HEK293 (cell line): ENCODE results near the gene ZNF181.

Experiments
- AEBP2 ChIP-seq: fragments of 450-650 bp; formaldehyde crosslinking; IDR thresholded peaks from 2 replicates; pipeline ENCODE4 v1.5.1; 2016; ENCODE audit warnings: missing biosample characterization, missing genetic modification characterization, borderline replicate concordance
- ATF2 ChIP-seq: fragments of 450-650 bp; formaldehyde crosslinking; IDR thresholded peaks from 2 replicates; pipeline ENCODE4 v1.5.1; 2016; ENCODE audit warnings: missing biosample characterization, missing genetic modification characterization, low read depth
- GLI4 ChIP-seq: fragments of 450-650 bp; formaldehyde crosslinking; IDR thresholded peaks from 2 replicates; pipeline ENCODE4 v1.5.1; 2016; ENCODE audit warnings: missing biosample characterization, missing genetic modification characterization
- MEIS1 ChIP-seq: sonication (generic); formaldehyde crosslinking; IDR thresholded peaks from 2 replicates; pipeline ENCODE4 v1.8.1; 2022; ENCODE audit warnings: missing genetic modification reagents, mild to moderate bottlenecking, borderline replicate concordance
- SCRT2 ChIP-seq: fragments of 450-650 bp; formaldehyde crosslinking; IDR thresholded peaks from 2 replicates; pipeline ENCODE4 v1.5.1; 2016; ENCODE audit warnings: missing biosample characterization, missing genetic modification characterization
- ZBTB10 ChIP-seq: fragments of 450-650 bp; formaldehyde crosslinking; IDR thresholded peaks from 2 replicates; pipeline ENCODE4 v1.5.1; 2016; ENCODE audit warnings: missing biosample characterization, missing genetic modification characterization
- ZNF133 ChIP-seq: fragments of 450-650 bp; formaldehyde crosslinking; IDR thresholded peaks from 2 replicates; pipeline ENCODE4 v1.5.1; 2016; ENCODE audit warnings: missing biosample characterization, missing genetic modification characterization
- ZNF157 ChIP-seq: fragments of 450-650 bp; formaldehyde crosslinking; IDR thresholded peaks from 2 replicates; pipeline ENCODE4 v1.5.1; 2016; ENCODE audit warnings: missing biosample characterization, missing genetic modification characterization
- ZNF18 ChIP-seq: fragments of 450-650 bp; formaldehyde crosslinking; IDR thresholded peaks from 2 replicates; pipeline ENCODE4 v1.5.1; 2016; ENCODE audit warnings: missing biosample characterization, missing genetic modification characterization
- ZNF239 ChIP-seq: fragments of 450-650 bp; formaldehyde crosslinking; IDR thresholded peaks from 2 replicates; pipeline ENCODE4 v1.5.1; 2016; ENCODE audit warnings: missing biosample characterization, missing genetic modification characterization
- ZNF302 ChIP-seq: fragments of 450-650 bp; formaldehyde crosslinking; IDR thresholded peaks from 2 replicates; pipeline ENCODE4 v1.5.1; 2016; ENCODE audit warnings: missing biosample characterization, missing genetic modification characterization, low read depth
- ZNF335 ChIP-seq: fragments of 450-650 bp; formaldehyde crosslinking; conservative IDR thresholded peaks from 2 replicates; pipeline ENCODE4 v1.5.1; 2016; ENCODE audit warnings: missing biosample characterization, missing genetic modification characterization
- ZNF391 ChIP-seq: fragments of 450-650 bp; formaldehyde crosslinking; IDR thresholded peaks from 2 replicates; pipeline ENCODE4 v1.5.1; 2016; ENCODE audit warnings: low read depth, missing biosample characterization, missing genetic modification characterization, borderline replicate concordance
- ZNF449 ChIP-seq: fragments of 450-650 bp; formaldehyde crosslinking; IDR thresholded peaks from 2 replicates; pipeline ENCODE4 v1.5.1; 2017; ENCODE audit warnings: missing biosample characterization, mild to moderate bottlenecking, missing genetic modification characterization, moderate library complexity
- ZNF621 ChIP-seq: fragments of 450-650 bp; formaldehyde crosslinking; IDR thresholded peaks from 2 replicates; pipeline ENCODE4 v1.5.1; 2017; ENCODE audit warnings: missing biosample characterization, missing genetic modification characterization
- ZNF624 ChIP-seq: fragments of 450-650 bp; formaldehyde crosslinking; IDR thresholded peaks from 2 replicates; pipeline ENCODE4 v1.5.1; 2017; ENCODE audit warnings: missing biosample characterization, missing genetic modification characterization
- ZNF692 ChIP-seq: fragments of 450-650 bp; formaldehyde crosslinking; IDR thresholded peaks from 2 replicates; pipeline ENCODE4 v1.5.1; 2016; ENCODE audit warnings: missing biosample characterization, missing genetic modification characterization

ZNF181 gene

GRCh38 chr19:34757441-34757840 is 23.4 kb downstream of the ZNF181 start (continued):
- TF ChIP-seq ZNF692 = 0 out of 2 replicates have a peak, but pooled peaks have one; percentile 42
- 0 out of 2 replicates have a peak, but pooled peaks have one; percentile 11 for TF ChIP-seq ZBTB10
- no peak for TF ChIP-seq ATF2 (tag by site-specific recombination)
- TF ChIP-seq ZNF239 = no peak
- no peak for TF ChIP-seq ZNF391
- TF ChIP-seq ZNF18 = no peak
- TF ChIP-seq ZNF302 = no peak
- TF ChIP-seq ZNF624 (tag by site-specific recombination) = no peak
- peak; percentile 87 for TF ChIP-seq SCRT2 (tag by site-specific recombination)
- TF ChIP-seq GLI4 (tag by site-specific recombination) = no peak
- TF ChIP-seq ZNF133 (tag by site-specific recombination) = peak; percentile 39; the same call in 1 of the 2 replicates
- no peak for TF ChIP-seq ZNF621 (tag by site-specific recombination)
- peak; percentile 86 for TF ChIP-seq ZNF335 (tag by site-specific recombination)
- TF ChIP-seq MEIS1 (CRISPR knock-in tag) = no peak
- no peak for TF ChIP-seq ZNF157 (tag by site-specific recombination)
- TF ChIP-seq AEBP2 (tag by site-specific recombination) = no peak
- TF ChIP-seq ZNF449 (tag by site-specific recombination) = no peak
